Spleen (tissue), 11 donors: Measurements from ENCODE around the gene GSDME. TPM values are rescaled to one million over a fixed set of nuclear protein-coding genes. Genes with fewer than 3 reads are reported as not detected.
A peak's percentile ranks its signal among the peaks of the same experiment; 100 is the strongest.

Source experiments
- DNase-seq: peaks from one replicate; pipeline ENCODE4 v3.0.0-alpha.2; 2020
- H3K27ac ChIP-seq, 8 donors: fragments of 200-600 bp; sonication (generic) in 7 of 8; 1 replicate in 4 of 8; 2 replicates in 4 of 8; pipeline versions ENCODE4 v1.5.0 to v1.8.0; 2016 to 2021; ENCODE audit warnings: inconsistent platforms in 4 of 8, mild to moderate bottlenecking in 4 of 8, moderate library complexity in 1 of 8
- H3K27me3 ChIP-seq, 7 donors: fragments of 200-600 bp; sonication (generic) in 6 of 7; replicated peaks in 1 of 7; 1 replicate in 4 of 7; 2 replicates in 3 of 7; pipeline versions ENCODE4 v1.5.0 to v1.8.0; 2016 to 2021; ENCODE audit warnings: inconsistent platforms in 3 of 7, mild to moderate bottlenecking in 1 of 7
- H3K36me3 ChIP-seq, 6 donors: fragments of 200-600 bp; sonication (generic) in 5 of 6; 1 replicate in 4 of 6; 2 replicates in 2 of 6; pipeline versions ENCODE4 v1.5.0 to v1.8.0; 2016 to 2021; ENCODE audit warnings: inconsistent platforms in 2 of 6
- H3K4me1 ChIP-seq, 6 donors: fragments of 200-600 bp; sonication (generic) in 5 of 6; 1 replicate in 3 of 6; 2 replicates in 3 of 6; pipeline versions ENCODE4 v1.5.0 to v1.8.0; 2016 to 2021; ENCODE audit warnings: inconsistent platforms in 3 of 6
- H3K4me3 ChIP-seq, 8 donors: fragments of 200-600 bp; sonication (generic) in 7 of 8; 1 replicate in 4 of 8; 2 replicates in 4 of 8; pipeline versions ENCODE4 v1.5.0 to v1.8.0; 2016 to 2021; ENCODE audit warnings: inconsistent platforms in 4 of 8, mild to moderate bottlenecking in 4 of 8, moderate library complexity in 2 of 8
- H3K9me3 ChIP-seq, 8 donors: fragments of 200-600 bp; sonication (generic) in 7 of 8; 1 replicate in 4 of 8; 2 replicates in 4 of 8; pipeline versions ENCODE4 v1.5.0 to v1.8.0; 2016 to 2021; ENCODE audit warnings: inconsistent platforms in 4 of 8
- POLR2A ChIP-seq, 3 donors: fragments of 450-650 bp; IDR thresholded peaks; one replicate each; pipeline ENCODE4 v1.5.1; 2017; ENCODE audit warnings: antibody characterized with exemption in 3 of 3, mild to moderate bottlenecking in 1 of 3
- POLR2AphosphoS5 ChIP-seq, 3 donors: sonication (generic); formaldehyde crosslinking; IDR thresholded peaks; one replicate each; pipeline ENCODE4 v1.5.1; 2017; ENCODE audit warnings: antibody characterized with exemption in 3 of 3
- WGBS, 5 donors: extraction: QIAGEN DNeasy Blood & Tissue Kit in 3 of 5; methylation state at CpG; one replicate each; pipeline versions ENCODE4 v1.1.5 to v1.1.7; 2013 to 2018; 5-methylcytosine and 5-hydroxymethylcytosine counted together
- intact Hi-C: fragments of 100-400 bp; cut with DNase I; formaldehyde crosslinking; loops from one replicate; pipeline ENCODE4 v1.15.0; 2023; ENCODE audit warnings: low total_unique reads
- polyA plus RNA-seq, 3 donors: library from polyadenylated mRNA; stranded (reverse); fragments of 200-250 nt; gene quantifications; one replicate each; pipeline ENCODE4 v1.2.1, GENCODE V29; 2013
- total RNA-seq, 7 donors: library from RNA; depleted of rRNA in 3 of 7; stranded (reverse); fragments of >200 nt in 3 of 7; fragmentation: NEBNext Ultra II Directional in 4 of 7; extraction: Animal tissue kit (Norgen Biotek cat#: 25700) in 4 of 7; gene quantifications; one replicate each; pipeline versions ENCODE4 v1.1.0 to v1.2.1, GENCODE V29; 2016 to 2021
- TF ChIP-seq, protein P1 (sequence below), 11 experiments: fragments of 200-600 bp in 7 of 11; fragments of 450-650 bp in 4 of 11; sonication (generic) in 4 of 11; IDR thresholded peaks in 8 of 11; conservative IDR thresholded peaks in 3 of 11; 1 replicate in 7 of 11; 2 replicates in 4 of 11; pipeline versions ENCODE4 v1.4.0 to v1.8.0; 2016 to 2021; ENCODE audit warnings: antibody characterized with exemption in 11 of 11, inconsistent platforms in 4 of 11, mild to moderate bottlenecking in 1 of 11
- donor health status: healthy with polysubstance abuse.
- donor health status: DM: no; HTN: no; CAD: no; lungs with moderate emphysema.
- donor health status: DM: no; HTN: no; CAD: no.
- donor health status: Bipolar disorder and iron deficiency.
- donor health status: healthy.
- donor health status: DM: no; HTN: no; CAD: no.
- donor health status: DM: yes; HTN: yes; CAD: no.

Gene GSDME
- total and polyA plus RNA-seq, 10 donors, result 2.3 to 9.7 (median 4.2) TPM

DNA sequence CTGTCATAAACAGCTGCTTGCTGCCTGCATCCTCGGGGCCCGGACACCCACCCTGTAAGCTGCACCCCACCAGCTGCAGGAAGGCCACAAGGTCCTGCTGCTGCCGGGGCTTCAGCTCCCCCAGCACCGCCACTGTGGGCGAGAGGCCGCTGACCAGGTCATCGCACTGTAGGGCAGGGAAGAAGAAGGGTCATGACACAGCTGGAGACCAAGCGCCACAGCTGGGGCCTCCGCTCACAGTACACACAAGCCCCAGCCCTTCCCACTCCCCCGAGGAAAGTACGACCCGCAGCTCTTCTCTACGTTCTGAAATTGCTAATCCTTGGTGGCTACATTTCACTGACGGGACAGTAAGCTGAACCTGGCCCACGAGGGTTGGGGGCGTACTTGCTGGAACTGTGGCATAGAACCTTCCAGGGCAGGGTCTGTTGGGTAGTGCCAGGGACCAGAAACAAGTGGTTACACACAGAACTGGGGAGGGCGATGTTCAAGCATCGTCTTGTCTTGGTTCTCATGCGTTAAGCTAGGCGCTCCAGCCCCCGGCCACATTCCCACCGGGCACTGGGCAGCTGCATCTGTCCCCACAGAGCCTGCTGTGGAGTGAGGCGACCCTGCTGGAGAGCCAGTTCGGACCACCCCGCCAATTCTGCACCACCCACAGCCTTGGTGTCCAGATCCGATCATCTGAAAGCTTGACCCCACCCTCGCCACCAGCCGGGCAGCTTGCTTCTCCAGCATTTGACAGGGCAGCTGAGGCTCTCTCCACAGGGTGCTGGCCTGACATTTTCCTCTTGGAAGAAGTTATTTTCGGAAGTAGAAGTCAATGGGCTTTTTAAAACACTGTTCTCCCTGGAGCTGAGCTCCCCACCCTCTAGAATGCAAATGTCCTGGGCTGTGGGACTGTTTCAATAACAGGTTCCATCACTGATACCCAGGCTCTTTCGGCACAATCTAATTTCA lies 50.8 kb downstream of the GSDME start:
- peaks cover 0 to 8% (median 0%) of the 10 kb centered on the region in 6 donors for H3K4me1 ChIP-seq
- WGBS, 5 donors, result 93 to 95% (median 94%) methylated on average over 29 to 30 of the region's 30 CpGs
- no peak overlapping the region for H3K4me3 ChIP-seq
- no peak overlapping the region for H3K27ac ChIP-seq
- peaks cover 0 to 4% (median 0%) of the 10 kb centered on the region in 6 donors for H3K36me3 ChIP-seq
- intact Hi-C loops, result no loop called here
- no peaks in the 10 kb centered on the region for H3K9me3 ChIP-seq
- DNase-seq, result peak; percentile 63
- TF ChIP-seq POLR2AphosphoS5 (IDR thresholded peaks at IDR 0.05), result no peak
- TF ChIP-seq POLR2A (IDR thresholded peaks at IDR 0.05), result no peak
- TF ChIP-seq, protein P1, sequence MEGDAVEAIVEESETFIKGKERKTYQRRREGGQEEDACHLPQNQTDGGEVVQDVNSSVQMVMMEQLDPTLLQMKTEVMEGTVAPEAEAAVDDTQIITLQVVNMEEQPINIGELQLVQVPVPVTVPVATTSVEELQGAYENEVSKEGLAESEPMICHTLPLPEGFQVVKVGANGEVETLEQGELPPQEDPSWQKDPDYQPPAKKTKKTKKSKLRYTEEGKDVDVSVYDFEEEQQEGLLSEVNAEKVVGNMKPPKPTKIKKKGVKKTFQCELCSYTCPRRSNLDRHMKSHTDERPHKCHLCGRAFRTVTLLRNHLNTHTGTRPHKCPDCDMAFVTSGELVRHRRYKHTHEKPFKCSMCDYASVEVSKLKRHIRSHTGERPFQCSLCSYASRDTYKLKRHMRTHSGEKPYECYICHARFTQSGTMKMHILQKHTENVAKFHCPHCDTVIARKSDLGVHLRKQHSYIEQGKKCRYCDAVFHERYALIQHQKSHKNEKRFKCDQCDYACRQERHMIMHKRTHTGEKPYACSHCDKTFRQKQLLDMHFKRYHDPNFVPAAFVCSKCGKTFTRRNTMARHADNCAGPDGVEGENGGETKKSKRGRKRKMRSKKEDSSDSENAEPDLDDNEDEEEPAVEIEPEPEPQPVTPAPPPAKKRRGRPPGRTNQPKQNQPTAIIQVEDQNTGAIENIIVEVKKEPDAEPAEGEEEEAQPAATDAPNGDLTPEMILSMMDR (IDR thresholded peaks at IDR 0.05 in 8 of 11, conservative IDR thresholded peaks at IDR 0.05 in 3 of 11), result no peak
- peaks cover 0 to 5% (median 0%) of the 10 kb centered on the region in 7 donors for H3K27me3 ChIP-seq

DNA sequence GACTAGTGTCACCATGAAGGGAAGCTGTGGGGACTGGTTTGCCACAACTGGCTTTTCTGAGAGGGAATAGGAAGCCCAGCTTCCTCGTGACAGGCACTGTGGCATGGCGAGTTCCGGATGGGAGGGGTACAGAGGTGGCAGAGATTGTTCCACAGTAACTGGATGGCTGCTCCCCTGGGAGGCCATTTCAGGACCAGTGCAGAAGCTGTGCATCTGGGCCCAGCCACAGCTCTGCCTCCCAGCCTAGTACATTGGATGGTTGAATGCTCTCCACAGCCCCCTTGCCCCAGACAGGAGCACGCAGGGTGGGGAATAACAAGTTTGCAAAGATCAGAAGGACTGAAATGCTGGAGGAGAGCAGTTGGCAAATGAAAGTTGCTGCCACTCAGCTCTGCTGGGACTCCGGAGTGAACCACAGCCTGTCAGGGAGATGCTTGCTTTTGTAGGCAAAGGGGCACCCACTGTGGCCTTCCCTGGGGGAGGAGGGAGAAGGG lies 51.8 kb downstream of the GSDME start:
- peak; percentile 61 for DNase-seq
- intact Hi-C loops, result no loop called here
- Histone ChIP-seq H3K4me1 (peaks cover 0 to 8% (median 0%) of the 10 kb centered on the region in 6 donors), H3K36me3 (peaks cover 0 to 4% (median 0%) of the 10 kb centered on the region in 6 donors), H3K27ac (no peak overlapping the region), H3K27me3 (peaks cover 0 to 5% (median 0%) of the 10 kb centered on the region in 7 donors), H3K9me3 (no peaks in the 10 kb centered on the region), H3K4me3 (no peak overlapping the region)
- no peak for TF ChIP-seq POLR2AphosphoS5 (IDR thresholded peaks at IDR 0.05)
- WGBS, 5 donors, result 49 to 72% (median 54%) methylated on average over 5 of the region's 5 CpGs

DNA sequence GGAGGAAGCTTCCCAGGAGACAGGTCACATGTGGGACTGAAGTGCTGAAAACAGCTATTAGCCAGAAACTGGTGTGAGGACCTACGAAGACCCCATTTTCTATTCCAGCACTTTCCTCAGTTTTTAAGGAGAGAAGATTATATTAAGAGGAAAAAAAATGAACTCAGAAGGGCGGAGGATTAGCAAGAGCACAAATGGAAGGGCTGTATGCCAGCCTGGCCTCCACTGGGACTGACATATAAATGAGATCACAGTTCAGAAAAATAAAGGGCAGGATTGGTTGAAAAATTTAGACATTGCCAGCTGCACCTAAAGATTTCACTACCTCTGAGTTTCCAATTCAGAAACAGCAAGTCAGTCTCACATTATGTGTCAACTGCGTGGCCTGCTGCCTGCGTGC lies 53.0 kb downstream of the GSDME start:
- Histone ChIP-seq H3K4me1 (peaks cover 0 to 8% (median 0%) of the 10 kb centered on the region in 6 donors), H3K4me3 (no peak overlapping the region), H3K36me3 (no peaks in the 10 kb centered on the region), H3K27ac (no peak overlapping the region), H3K9me3 (no peaks in the 10 kb centered on the region), H3K27me3 (no peaks in the 10 kb centered on the region)
- WGBS, 5 donors, result 73 to 88% (median 82%) methylated on average over 4 of the region's 4 CpGs
- TF ChIP-seq, protein P1 (IDR thresholded peaks at IDR 0.05 in 8 of 11, conservative IDR thresholded peaks at IDR 0.05 in 3 of 11), result no peak
- TF ChIP-seq POLR2A (IDR thresholded peaks at IDR 0.05) (no peak), POLR2AphosphoS5 (IDR thresholded peaks at IDR 0.05) (no peak)
- DNase-seq, result no peak
- intact Hi-C loops, result no loop called here

- intact Hi-C loops, result no loop called here
- peak; percentile 22 for DNase-seq
- Histone ChIP-seq H3K9me3 (no peaks in the 10 kb centered on the region), H3K36me3 (no peaks in the 10 kb centered on the region), H3K27ac (no peak overlapping the region), H3K4me3 (no peak overlapping the region), H3K27me3 (no peaks in the 10 kb centered on the region), H3K4me1 (peaks cover 0 to 8% (median 0%) of the 10 kb centered on the region in 6 donors)
- 62 to 90% (median 79%) methylated on average over 3 of the region's 3 CpGs for WGBS, 5 donors
- TF ChIP-seq, protein P1 (IDR thresholded peaks at IDR 0.05 in 8 of 11, conservative IDR thresholded peaks at IDR 0.05 in 3 of 11), result no peak
- TF ChIP-seq POLR2A (IDR thresholded peaks at IDR 0.05) (no peak), POLR2AphosphoS5 (IDR thresholded peaks at IDR 0.05) (no peak)
These were observed 54.0 kb downstream of the GSDME start for GRCh38 chr7:24703296-24703695.
